Activated CD8-positive, alpha-beta memory T cell treated with anti-CD3 and anti-CD28 coated beads, Interleukin-2, amount 50 U/mL, for 1 hour (primary cell): Measurements from ENCODE around the gene MAGI3.

Experiments
- DNase-seq: peaks from one replicate; pipeline ENCODE4 v3.0.0-alpha.2; 2020; ENCODE audit errors: extremely low read depth

The MAGI3 gene

DNA sequence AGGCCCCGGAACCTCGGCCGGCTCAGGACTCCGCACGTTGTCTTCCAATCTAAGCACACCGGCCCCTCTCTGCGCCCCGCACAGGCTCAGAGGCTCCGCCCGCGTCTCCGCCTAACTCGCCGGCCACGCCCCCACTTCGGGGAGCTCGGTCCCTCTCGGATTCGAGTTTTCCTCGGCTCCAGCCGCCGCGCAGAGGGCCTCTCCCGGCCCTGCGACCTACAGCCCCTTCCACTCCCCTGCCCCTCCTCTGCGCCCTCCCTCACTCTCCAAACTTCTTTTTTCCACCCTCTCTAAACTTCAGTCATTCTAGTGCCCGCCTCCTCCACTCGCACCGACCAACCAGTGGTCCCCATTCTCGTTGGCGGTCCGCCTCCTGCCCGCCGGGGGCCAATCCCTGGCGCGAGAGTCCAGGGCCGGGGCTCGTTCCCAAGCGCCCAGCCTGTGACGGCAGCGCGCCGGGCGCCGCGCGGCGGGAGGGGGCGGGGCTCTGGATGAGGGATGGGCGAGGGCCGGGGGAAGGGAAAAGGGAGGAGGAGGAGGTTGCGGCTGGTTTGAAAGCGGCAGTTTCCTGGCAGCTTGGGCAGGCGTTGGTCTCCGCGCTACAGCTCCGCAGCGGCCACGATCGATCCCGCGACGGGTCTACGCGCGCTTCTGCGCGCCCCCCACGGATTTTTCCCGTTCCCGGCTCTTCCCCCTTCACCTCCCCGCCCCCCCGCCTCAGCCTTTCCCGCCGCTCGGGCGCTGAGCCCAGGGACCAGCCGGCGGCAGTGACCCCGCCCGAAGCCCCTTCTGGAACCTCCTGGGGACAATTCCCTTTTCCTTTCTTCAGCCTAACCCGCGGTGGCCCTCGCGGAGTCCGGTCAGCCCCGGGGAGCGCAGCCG, at the start of gene MAGI3:
MAGI3 (plus strand) TSS at position 563 of the 882 bp plus-strand sequence. CDS start 519 bp downstream, outside the sequence.
- peak; percentile 66 for DNase-seq

GRCh38 chr1:113353580-113353979, 36.7 kb upstream of the MAGI3 start:
- no peak for DNase-seq

GRCh38 chr1:113363935-113364334, 26.4 kb upstream of the MAGI3 start:
- DNase-seq: no peak

DNA sequence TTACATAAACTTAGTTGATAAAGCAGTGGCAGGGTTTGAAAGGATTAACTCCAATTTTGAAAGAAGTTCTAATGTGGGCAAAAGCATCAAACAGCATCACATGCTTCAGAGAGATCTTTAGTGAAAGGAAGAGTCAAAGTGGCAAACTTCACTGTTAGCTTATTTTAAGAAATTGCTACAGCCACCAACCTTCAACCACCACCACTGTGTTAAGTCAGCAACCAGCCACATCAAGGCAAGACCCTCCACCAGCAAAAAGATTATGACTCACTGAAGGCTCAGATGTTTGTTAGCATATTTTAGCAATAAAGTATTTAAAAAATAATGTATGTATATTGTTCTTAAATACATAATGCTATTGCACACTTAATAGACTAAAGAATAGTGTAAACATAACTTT, 21.3 kb upstream of the MAGI3 start:
- no peak for DNase-seq

DNA sequence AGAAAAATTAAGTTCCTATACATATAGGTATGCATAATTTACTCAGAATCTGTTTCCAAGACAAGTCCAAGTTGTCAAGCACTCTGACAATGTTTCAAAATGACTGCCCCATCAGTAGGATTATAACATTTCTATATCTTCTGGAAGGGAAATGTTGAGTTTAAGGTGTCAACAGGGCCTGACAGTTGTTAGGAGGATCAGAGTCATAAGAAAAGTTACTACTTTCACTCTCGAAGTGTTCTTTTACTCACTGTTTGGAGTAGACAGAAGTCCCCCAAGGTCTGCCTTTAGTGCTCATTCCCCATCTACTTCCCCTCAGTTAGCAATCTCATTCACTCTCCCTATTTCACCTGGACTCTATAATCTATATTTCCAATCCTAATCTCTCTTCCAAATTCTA, 20.6 kb upstream of the MAGI3 start:
- no peak for DNase-seq

DNA sequence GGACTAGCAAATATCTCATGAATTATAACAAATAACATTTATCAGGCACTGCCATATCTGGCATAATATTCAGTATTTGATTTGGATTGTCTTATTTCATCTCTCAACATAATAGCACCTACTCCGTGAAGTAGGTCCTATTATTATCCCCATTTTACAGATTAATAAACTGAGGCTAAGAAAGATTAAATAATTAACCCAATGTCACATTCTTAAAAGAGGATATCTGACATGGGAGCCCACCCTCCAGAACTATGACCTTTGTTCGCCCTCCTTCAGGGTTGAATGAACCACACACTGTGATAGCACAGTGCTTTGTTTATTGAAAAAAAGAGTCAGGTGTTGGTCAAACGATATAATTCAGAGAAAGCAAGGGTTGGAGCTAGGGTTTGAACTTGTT, 19.4 kb upstream of the MAGI3 start:
- DNase-seq: no peak

GRCh38 chr1:113372546-113372945, 17.8 kb upstream of the MAGI3 start:
- DNase-seq: no peak

DNA sequence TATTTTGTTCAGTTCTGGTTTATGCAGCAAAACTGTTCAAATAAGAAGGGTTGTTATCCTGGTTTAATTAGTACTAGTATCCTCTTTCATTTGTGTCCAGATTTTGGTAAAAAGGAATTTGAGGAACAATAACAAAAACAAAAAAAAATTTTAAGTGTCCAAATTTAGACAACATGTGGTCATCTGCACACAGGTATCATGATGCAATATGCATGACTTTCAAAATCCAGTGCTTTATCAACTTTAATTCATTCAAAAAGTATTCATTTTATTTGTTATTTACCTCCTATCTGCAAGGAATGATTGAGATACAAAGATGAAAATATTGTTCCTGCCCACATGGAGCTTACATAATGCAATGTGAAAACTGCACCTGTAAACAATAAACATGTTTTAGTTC, 16.7 kb upstream of the MAGI3 start:
- no peak for DNase-seq

GRCh38 chr1:113375878-113376277, 14.4 kb upstream of the MAGI3 start:
- DNase-seq: no peak

DNA sequence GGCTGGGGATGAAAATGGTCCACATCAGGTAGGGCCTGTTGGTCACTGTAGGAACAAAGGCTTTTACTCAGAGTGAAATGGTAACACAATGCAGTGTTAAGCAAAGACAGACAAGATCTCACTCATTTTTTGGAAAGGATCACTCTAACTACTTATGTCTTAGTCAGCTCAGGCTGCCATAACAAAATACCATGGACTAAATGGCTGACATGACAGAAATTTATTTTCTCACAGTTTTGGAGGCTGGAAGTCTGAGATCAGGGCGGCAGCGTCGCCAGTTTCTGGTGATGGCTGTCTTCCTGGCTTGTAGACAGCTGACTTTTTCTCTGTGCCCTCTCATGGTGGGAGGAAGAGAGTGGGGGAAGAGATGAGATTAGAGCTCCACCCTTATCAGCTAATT, 10.2 kb upstream of the MAGI3 start:
- no peak for DNase-seq

- no peak for DNase-seq
Measured at GRCh38 chr1:113388017-113388620, 2.2 kb upstream of the MAGI3 start.

GRCh38 chr1:113388621-113389358, 1.5 kb upstream of the MAGI3 start:
- no peak for DNase-seq

DNA sequence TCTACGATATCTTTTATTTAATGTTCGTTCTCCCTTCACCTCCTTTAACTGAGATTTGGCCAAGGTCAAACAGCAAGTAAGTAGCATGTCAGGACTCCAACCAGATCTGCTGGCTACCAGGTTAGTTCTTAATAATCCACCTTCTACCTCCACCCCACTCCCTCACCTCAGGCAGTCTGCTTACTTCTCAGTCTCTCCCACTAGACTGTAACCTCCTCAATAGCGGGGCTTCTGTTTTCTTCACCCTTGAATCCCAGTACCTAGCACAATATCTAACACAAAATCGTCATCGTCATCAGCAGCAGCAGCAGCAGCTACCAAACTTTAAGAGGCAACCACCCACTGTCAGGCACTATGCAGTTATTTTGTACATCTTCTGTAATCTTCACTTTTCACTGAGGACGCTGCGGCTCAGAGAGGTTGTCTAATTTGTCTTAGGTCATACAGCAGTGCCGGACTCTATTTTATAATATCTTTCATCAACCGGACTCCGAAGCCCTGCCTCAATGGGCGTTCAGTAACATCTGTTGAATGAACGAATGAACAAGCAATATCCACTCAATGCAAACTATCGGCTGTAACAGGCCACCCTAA, 859 bp upstream of the MAGI3 start:
- no peak for DNase-seq

- no peak for DNase-seq
Measured at GRCh38 chr1:113390871-113391648, 745 bp downstream of the MAGI3 start.

DNA sequence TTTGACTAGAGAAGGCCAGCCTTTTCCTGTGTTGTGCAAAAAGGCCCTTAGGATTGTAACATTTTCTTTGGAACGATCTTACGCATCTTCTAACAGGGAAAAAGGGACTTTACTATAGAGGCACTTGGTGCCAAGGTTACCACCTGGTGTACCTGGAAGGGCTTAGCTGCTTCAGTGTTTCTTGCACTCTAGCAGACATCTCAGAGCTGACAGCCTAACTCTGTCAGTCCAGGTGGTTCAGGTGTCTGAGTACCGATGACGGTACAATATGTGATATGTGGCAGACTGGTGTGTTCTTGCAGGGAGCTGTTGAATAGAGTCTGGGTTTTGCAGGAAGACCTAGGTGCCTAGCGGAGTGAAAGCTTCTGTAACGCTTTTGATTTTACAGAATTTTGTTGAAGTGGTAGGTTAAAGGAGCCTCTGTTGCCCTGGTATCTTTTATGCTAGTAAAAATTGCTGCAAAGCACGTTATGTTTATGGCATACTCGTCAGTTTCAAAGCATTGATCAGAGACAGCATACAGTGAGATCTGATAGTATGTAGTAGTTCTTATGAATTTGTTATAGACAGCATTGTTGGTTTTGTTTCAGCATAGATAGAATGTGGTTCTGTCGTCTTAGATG, 1.4 kb downstream of the MAGI3 start:
- DNase-seq: no peak

- no peak for DNase-seq
Measured at GRCh38 chr1:113392541-113393128, 2.3 kb downstream of the MAGI3 start.

DNA sequence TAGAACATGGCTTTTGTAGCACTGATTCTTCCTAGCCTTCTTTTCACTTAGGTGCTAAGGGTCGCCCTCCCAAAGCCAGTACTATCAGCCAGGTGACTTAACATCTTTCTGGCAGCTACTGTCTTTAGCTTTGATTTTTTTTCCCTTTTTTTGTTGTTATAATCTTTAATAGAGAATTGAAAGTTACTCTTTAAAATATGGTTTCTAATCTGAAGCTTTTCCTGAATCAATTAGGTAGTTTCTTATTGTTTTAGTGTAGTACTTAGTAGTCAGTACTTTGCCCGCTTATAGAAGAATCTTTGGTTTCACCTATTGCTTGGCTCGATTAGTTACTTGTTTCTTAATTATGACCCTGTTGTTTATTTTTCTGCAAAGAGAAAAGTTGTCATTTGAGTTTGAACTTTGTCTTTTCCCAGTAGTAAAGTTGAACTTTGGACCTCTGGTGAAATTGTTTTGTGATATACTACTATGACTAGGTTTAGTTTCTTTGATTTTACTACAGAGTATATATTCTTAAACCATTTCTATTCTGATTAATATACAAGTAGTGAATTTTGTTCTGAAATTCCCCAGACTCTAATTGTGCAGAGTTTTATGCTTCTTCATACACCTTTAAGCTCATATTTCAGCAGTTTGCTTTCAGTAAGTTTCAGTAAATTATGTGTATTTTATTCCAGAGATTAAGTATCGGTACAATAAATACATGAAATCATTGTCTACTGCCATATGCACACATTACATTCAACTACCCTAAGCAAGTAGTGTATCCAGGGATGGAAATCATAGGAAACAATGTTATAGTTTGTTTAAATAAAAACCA, 3.9 kb downstream of the MAGI3 start:
- DNase-seq: no peak

DNA sequence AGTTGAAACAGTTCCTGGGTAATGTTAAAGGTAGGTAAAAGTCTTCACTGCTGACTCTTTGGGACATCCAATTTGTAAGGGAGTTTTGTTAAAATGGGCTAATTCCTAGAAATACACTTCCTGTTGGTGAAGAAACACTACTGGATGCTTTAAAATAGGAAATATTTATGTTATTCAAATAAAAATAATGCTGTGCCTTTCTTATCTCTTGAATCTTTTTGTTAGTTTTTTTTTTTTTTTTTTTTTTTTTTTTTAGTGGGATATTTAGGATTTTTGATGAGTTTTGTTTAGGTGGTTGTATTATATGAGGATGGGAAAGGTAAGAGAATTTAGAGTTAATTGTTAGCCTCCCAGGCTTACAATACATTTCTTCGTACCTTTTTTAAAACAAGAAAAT, 4.5 kb downstream of the MAGI3 start:
- DNase-seq: no peak

GRCh38 chr1:113396102-113396501, 5.8 kb downstream of the MAGI3 start:
- no peak for DNase-seq

GRCh38 chr1:113396585-113396984, 6.3 kb downstream of the MAGI3 start:
- DNase-seq: no peak
